ENCODE results near the gene ANO10.
"Not testable (repeated sequence)": the region's sequence is repeated elsewhere in the genome, so short reads cannot be mapped to it uniquely, and the experiment has no call there.

Gene ANO10

GRCh38 chr3:43615133-43615532 is 6.7 kb downstream of the ANO10 start:
- DNase-seq (ENCODE audit: extremely low spot score) = no peak
- CTCF ChIA-PET = no interaction called here
- TF ChIP-seq CTCF (IDR thresholded peaks at IDR 0.05; ENCODE audit: control extremely low read depth, extremely low read depth, low read depth, missing control alignments) = no peak
- POLR2A ChIA-PET = no interaction called here

- ChIA-PET POLR2A (no interaction called here), CTCF (no interaction called here)
- no peak for DNase-seq (ENCODE audit: extremely low spot score)
- no peak for TF ChIP-seq CTCF (IDR thresholded peaks at IDR 0.05; ENCODE audit: control extremely low read depth, extremely low read depth, low read depth, missing control alignments)
Observed at GRCh38 chr3:43613976-43614375, 7.8 kb downstream of the ANO10 start.

- POLR2A ChIA-PET = no interaction called here
- no peak for TF ChIP-seq CTCF (IDR thresholded peaks at IDR 0.05; ENCODE audit: control extremely low read depth, extremely low read depth, low read depth, missing control alignments)
- DNase-seq (ENCODE audit: extremely low spot score) = no peak
- CTCF ChIA-PET = no interaction called here
Observed at GRCh38 chr3:43612419-43612818, 9.4 kb downstream of the ANO10 start.

- ChIA-PET CTCF (interaction anchor here (0.8 to 1.3 kb wide), 2 partner anchors 10 to 88 kb away, joined by 3 to 4 read pairs; no protein-coding TSS in a partner anchor), POLR2A (no interaction called here)
- no peak for TF ChIP-seq CTCF (IDR thresholded peaks at IDR 0.05; ENCODE audit: control extremely low read depth, extremely low read depth, low read depth, missing control alignments)
- DNase-seq (ENCODE audit: extremely low spot score) = no peak
Observed at GRCh38 chr3:43609406-43609805, 12.4 kb downstream of the ANO10 start.

GRCh38 chr3:43608751-43609150 is 13.1 kb downstream of the ANO10 start:
- POLR2A ChIA-PET = no interaction called here
- no peak for DNase-seq (ENCODE audit: extremely low spot score)
- no peak for TF ChIP-seq CTCF (IDR thresholded peaks at IDR 0.05; ENCODE audit: control extremely low read depth, extremely low read depth, low read depth, missing control alignments)
- CTCF ChIA-PET = interaction anchor here (1.3 kb wide), 1 partner anchor 11 kb away, joined by 4 read pairs; no protein-coding TSS in a partner anchor

- CTCF ChIA-PET = no interaction called here
- DNase-seq (ENCODE audit: extremely low spot score) = no peak
- POLR2A ChIA-PET = no interaction called here
- TF ChIP-seq CTCF (IDR thresholded peaks at IDR 0.05; ENCODE audit: control extremely low read depth, extremely low read depth, low read depth, missing control alignments) = no peak
Observed at GRCh38 chr3:43606284-43606683, 15.5 kb downstream of the ANO10 start.

- POLR2A ChIA-PET; CTCF ChIA-PET; DNase-seq (ENCODE audit: extremely low spot score): not testable (repeated sequence)
Observed at GRCh38 chr3:43599959-43600358, 21.9 kb downstream of the ANO10 start.
